Prostate gland (tissue), 2 donors: ENCODE results near the gene SNAPC4.

Experiments
- CTCF ChIP-seq, 4 experiments: fragments of 200-600 bp in 2 of 4; fragments of 450-650 bp in 2 of 4; sonication (generic) in 2 of 4; IDR thresholded peaks; 1 replicate in 3 of 4; 2 replicates in 1 of 4; pipeline ENCODE4 v1.5.1; 2016 to 2019; ENCODE audit warnings: antibody characterized with exemption in 4 of 4, mild to moderate bottlenecking in 2 of 4, moderate library complexity in 2 of 4
- POLR2AphosphoS5 ChIP-seq: sonication (generic); formaldehyde crosslinking; IDR thresholded peaks from one replicate; pipeline ENCODE4 v1.6.1; 2017; ENCODE audit warnings: antibody characterized with exemption

- TF ChIP-seq CTCF (IDR thresholded peaks at IDR 0.05) (no peak), POLR2AphosphoS5 (no peak)
Measured at GRCh38 chr9:136380381-136380780, 19.6 kb downstream of the SNAPC4 start.
